Measurements from ENCODE around the gene GLI2.

Gene GLI2

GRCh38 chr2:120764492-120764891 is 28.8 kb downstream of the GLI2 start:
- H3K9ac ChIP-seq (ENCODE audit: low read length): no peak overlapping the region
- peaks cover 15% of the 10 kb centered on the region for H3K4me1 ChIP-seq (ENCODE audit: control insufficient read depth, insufficient read depth, low read length)
- H3K36me3 ChIP-seq (ENCODE audit: control insufficient read depth, insufficient read depth, low read length): no peaks in the 10 kb centered on the region
- no peak overlapping the region for H3K4me3 ChIP-seq (ENCODE audit: low read length)
- H3K9me3 ChIP-seq (ENCODE audit: control insufficient read depth, low read length): no peaks in the 10 kb centered on the region
- H3K27me3 ChIP-seq (ENCODE audit: control insufficient read depth, insufficient read depth, low read length): no peaks in the 10 kb centered on the region

- no peak overlapping the region for H3K9ac ChIP-seq (ENCODE audit: low read length)
- H3K4me3 ChIP-seq (ENCODE audit: low read length): no peak overlapping the region
- H3K9me3 ChIP-seq (ENCODE audit: control insufficient read depth, low read length): no peaks in the 10 kb centered on the region
- H3K36me3 ChIP-seq (ENCODE audit: control insufficient read depth, insufficient read depth, low read length): no peaks in the 10 kb centered on the region
- H3K27me3 ChIP-seq (ENCODE audit: control insufficient read depth, insufficient read depth, low read length): no peaks in the 10 kb centered on the region
- H3K4me1 ChIP-seq (ENCODE audit: control insufficient read depth, insufficient read depth, low read length): peaks cover 13% of the 10 kb centered on the region
Measured at GRCh38 chr2:120764991-120765677, 29.5 kb downstream of the GLI2 start.

GRCh38 chr2:120765678-120766469 is 30.2 kb downstream of the GLI2 start:
- Histone ChIP-seq H3K4me3 (ENCODE audit: low read length) (no peak overlapping the region), H3K27me3 (ENCODE audit: control insufficient read depth, insufficient read depth, low read length) (no peaks in the 10 kb centered on the region), H3K4me1 (ENCODE audit: control insufficient read depth, insufficient read depth, low read length) (peaks cover 13% of the 10 kb centered on the region), H3K9ac (ENCODE audit: low read length) (no peak overlapping the region), H3K9me3 (ENCODE audit: control insufficient read depth, low read length) (no peaks in the 10 kb centered on the region), H3K36me3 (ENCODE audit: control insufficient read depth, insufficient read depth, low read length) (no peaks in the 10 kb centered on the region)

DNA sequence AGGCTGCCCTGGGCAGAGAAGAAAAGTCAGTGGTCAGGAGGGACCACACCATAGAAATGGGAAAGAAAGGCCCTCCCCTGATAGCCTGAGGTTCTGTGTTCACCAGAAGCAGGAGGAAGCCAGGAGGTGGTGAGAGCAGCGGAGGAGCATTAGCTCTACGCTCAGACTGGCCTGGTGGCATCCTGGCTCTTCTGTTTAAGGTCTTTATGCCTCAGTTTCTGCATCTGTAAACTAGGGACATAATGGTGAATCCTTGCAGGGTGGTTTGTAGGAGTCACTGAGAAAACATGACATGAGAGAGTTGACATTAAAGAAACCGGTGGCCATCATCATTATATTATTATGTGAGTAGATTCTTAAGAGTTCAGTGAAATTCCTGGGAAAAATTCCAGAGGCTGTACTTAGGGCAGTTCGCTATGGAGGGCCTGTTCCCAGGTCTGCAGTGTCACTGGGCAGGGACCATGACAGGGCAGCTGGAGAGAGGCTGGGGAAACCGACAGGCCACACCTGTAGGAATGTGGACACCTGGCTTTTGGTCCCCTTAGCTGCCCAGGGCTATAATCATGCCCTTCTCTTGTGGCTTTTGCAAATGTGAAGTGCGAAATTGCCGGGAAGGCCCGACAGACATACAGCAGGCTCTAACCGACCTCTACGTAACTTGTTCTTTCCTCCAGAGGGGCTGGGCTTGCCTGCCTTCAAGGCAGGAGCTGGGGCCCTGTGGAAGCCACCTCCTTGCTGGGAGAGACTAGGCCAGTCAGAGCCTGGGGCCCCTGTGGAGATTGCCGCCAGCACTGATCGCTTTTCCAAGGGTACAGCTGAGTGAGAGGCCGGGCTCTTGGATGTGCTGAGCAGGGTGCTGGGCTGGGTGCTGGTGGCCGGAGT is 31.0 kb downstream of the GLI2 start:
- H3K4me3 ChIP-seq (ENCODE audit: low read length): no peak overlapping the region
- peaks cover 13% of the 10 kb centered on the region for H3K4me1 ChIP-seq (ENCODE audit: control insufficient read depth, insufficient read depth, low read length)
- H3K27me3 ChIP-seq (ENCODE audit: control insufficient read depth, insufficient read depth, low read length): no peaks in the 10 kb centered on the region
- H3K9me3 ChIP-seq (ENCODE audit: control insufficient read depth, low read length): no peaks in the 10 kb centered on the region
- H3K36me3 ChIP-seq (ENCODE audit: control insufficient read depth, insufficient read depth, low read length): no peaks in the 10 kb centered on the region
- no peak overlapping the region for H3K9ac ChIP-seq (ENCODE audit: low read length)

DNA sequence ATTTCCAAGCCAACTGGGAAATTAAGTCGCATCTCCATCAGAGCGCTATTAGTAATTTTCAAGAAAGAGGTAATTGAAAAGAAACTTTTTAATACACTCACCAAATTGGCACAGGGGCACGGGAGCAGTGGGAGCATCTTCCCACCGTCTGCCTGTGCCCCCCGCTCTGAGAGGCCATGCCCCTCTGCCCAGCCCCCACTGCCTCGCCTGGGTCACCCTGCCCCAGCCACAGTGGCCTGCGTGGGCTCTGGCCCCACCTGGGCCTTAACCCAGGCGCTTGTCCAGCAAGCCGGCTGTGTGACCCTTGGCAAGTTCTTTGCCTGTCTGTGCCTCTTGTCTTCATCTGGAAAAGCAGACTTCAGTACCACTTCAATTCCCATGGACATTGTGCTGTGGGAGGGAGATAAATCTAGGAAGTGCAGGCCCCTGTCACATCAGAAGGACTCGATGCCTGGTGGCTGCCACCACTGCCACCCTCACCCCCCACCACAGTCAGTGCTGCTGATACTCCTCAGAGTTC is 31.9 kb downstream of the GLI2 start:
- no peaks in the 10 kb centered on the region for H3K27me3 ChIP-seq (ENCODE audit: control insufficient read depth, insufficient read depth, low read length)
- H3K36me3 ChIP-seq (ENCODE audit: control insufficient read depth, insufficient read depth, low read length): no peaks in the 10 kb centered on the region
- no peaks in the 10 kb centered on the region for H3K9me3 ChIP-seq (ENCODE audit: control insufficient read depth, low read length)
- peaks cover 17% of the 10 kb centered on the region for H3K4me1 ChIP-seq (ENCODE audit: control insufficient read depth, insufficient read depth, low read length)
- H3K9ac ChIP-seq (ENCODE audit: low read length): no peak overlapping the region
- no peak overlapping the region for H3K4me3 ChIP-seq (ENCODE audit: low read length)

DNA sequence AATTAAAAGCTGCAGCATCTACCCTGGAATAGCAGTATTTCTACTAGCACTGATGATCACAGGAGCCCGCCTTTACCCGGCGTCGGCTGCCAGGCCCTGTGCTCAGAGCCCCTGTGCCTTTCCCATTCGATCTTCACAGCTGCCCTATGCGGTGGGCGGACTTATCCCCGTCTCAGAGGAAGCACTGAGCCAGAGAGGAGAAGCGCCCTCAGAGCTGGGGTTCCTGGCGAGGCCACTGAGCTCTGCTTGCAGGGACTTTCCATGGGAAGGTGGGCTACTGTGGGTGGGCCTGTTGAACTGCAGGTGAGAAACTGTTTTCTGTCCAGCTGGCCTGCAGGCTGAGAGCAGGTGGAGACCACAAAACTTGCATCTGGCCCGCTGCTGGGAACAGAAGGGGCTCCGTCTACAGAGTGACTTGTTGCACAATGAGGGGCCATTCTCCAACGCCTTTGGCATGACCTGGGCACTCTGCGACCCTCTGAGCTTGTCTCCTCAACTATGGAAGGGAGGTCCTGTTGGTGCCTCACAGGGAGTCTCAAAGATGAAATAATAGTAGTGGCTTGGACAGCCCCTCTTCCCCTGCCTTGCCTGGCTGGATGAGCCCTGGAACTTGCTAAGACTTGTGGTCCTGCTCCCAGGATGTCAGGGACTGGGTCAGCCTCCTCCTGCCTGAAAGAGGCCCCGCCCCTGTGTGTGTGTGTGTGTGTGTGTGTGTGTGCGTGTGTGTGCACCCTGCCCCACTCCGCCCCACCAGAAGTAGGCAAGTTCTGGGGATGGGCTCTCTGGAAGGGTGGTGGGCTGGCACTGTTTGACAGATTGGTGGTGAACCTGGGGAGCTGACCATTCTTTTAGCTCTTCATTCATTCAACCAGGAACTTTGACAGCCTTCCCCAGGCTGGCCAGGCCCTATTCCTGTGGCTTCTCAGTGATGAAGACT is 32.7 kb downstream of the GLI2 start:
- no peaks in the 10 kb centered on the region for H3K9me3 ChIP-seq (ENCODE audit: control insufficient read depth, low read length)
- H3K4me1 ChIP-seq (ENCODE audit: control insufficient read depth, insufficient read depth, low read length): peaks cover 17% of the 10 kb centered on the region
- no peaks in the 10 kb centered on the region for H3K27me3 ChIP-seq (ENCODE audit: control insufficient read depth, insufficient read depth, low read length)
- no peaks in the 10 kb centered on the region for H3K36me3 ChIP-seq (ENCODE audit: control insufficient read depth, insufficient read depth, low read length)
- H3K9ac ChIP-seq (ENCODE audit: low read length): no peak overlapping the region
- H3K4me3 ChIP-seq (ENCODE audit: low read length): no peak overlapping the region

DNA sequence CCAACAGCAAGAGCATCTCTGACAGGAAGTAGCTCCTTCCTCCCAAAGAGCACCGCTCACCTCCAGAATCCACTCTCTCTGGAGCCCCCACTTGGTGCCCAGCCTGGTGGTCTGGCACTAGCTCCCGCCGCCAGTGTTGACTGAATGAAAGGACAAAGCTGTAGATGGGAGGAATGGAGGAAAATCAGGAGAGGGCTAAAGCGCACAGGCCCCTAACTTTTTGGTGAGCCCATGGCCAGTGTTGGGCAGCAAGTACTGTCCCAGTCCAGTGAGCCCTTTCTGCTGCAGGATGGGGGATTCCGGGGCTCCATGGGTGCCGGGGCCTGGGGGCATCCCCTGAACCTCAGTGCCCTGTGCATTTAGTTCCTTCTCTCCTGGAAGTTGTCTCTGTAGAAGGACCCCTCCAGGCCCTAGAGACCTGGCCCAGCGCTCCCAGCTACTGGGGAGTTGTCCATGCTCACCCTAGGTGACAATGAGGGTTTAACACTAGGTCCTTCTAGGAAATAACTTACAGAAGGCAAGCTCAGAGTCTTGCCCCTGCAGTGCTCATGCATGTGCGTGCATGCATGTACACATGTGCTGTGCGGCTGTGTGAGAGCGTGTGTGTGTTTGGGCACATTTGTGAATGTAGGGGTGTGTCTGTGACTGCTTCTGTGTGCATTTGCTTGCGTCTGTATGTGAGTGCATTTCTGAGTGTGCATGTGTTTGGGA is 33.6 kb downstream of the GLI2 start:
- no peaks in the 10 kb centered on the region for H3K36me3 ChIP-seq (ENCODE audit: control insufficient read depth, insufficient read depth, low read length)
- no peaks in the 10 kb centered on the region for H3K27me3 ChIP-seq (ENCODE audit: control insufficient read depth, insufficient read depth, low read length)
- peaks cover 12% of the 10 kb centered on the region for H3K4me1 ChIP-seq (ENCODE audit: control insufficient read depth, insufficient read depth, low read length)
- no peaks in the 10 kb centered on the region for H3K9me3 ChIP-seq (ENCODE audit: control insufficient read depth, low read length)
- no peak overlapping the region for H3K9ac ChIP-seq (ENCODE audit: low read length)
- no peak overlapping the region for H3K4me3 ChIP-seq (ENCODE audit: low read length)

GRCh38 chr2:120769787-120770120 is 34.1 kb downstream of the GLI2 start:
- Histone ChIP-seq H3K4me3 (ENCODE audit: low read length) (no peak overlapping the region), H3K36me3 (ENCODE audit: control insufficient read depth, insufficient read depth, low read length) (no peaks in the 10 kb centered on the region), H3K9me3 (ENCODE audit: control insufficient read depth, low read length) (no peaks in the 10 kb centered on the region), H3K27me3 (ENCODE audit: control insufficient read depth, insufficient read depth, low read length) (no peaks in the 10 kb centered on the region), H3K4me1 (ENCODE audit: control insufficient read depth, insufficient read depth, low read length) (peaks cover 12% of the 10 kb centered on the region), H3K9ac (ENCODE audit: low read length) (no peak overlapping the region)

- no peak overlapping the region for H3K4me3 ChIP-seq (ENCODE audit: low read length)
- H3K36me3 ChIP-seq (ENCODE audit: control insufficient read depth, insufficient read depth, low read length): no peaks in the 10 kb centered on the region
- H3K9me3 ChIP-seq (ENCODE audit: control insufficient read depth, low read length): no peaks in the 10 kb centered on the region
- no peaks in the 10 kb centered on the region for H3K27me3 ChIP-seq (ENCODE audit: control insufficient read depth, insufficient read depth, low read length)
- no peak overlapping the region for H3K9ac ChIP-seq (ENCODE audit: low read length)
- H3K4me1 ChIP-seq (ENCODE audit: control insufficient read depth, insufficient read depth, low read length): peaks cover 7% of the 10 kb centered on the region
Measured at GRCh38 chr2:120770176-120770575, 34.5 kb downstream of the GLI2 start.

- Histone ChIP-seq H3K36me3 (ENCODE audit: control insufficient read depth, insufficient read depth, low read length) (no peaks in the 10 kb centered on the region), H3K4me3 (ENCODE audit: low read length) (no peak overlapping the region), H3K27me3 (ENCODE audit: control insufficient read depth, insufficient read depth, low read length) (no peaks in the 10 kb centered on the region), H3K9me3 (ENCODE audit: control insufficient read depth, low read length) (no peaks in the 10 kb centered on the region), H3K4me1 (ENCODE audit: control insufficient read depth, insufficient read depth, low read length) (peaks cover 4% of the 10 kb centered on the region), H3K9ac (ENCODE audit: low read length) (no peak overlapping the region)
Measured at GRCh38 chr2:120770641-120771040, 35.0 kb downstream of the GLI2 start.
